Gastroesophageal sphincter (tissue), 4 donors: ENCODE data around the gene PPP6R3. TPM values are rescaled to one million over a fixed set of nuclear protein-coding genes. Genes with fewer than 3 reads are reported as not detected.

Experiments used
- ATAC-seq: fragments of 150-250 bp; one replicate; pipeline ENCODE4 v1.9.1; 2016; ENCODE audit warnings: mild to moderate bottlenecking, moderate library complexity
- H3K27ac ChIP-seq, 4 donors: fragments of 200-600 bp; sonication (generic) in 3 of 4; 1 replicate in 3 of 4; 2 replicates in 1 of 4; pipeline ENCODE4 v1.5.1; 2016 to 2019
- H3K27me3 ChIP-seq: fragments of 200-600 bp; sonication (generic); one replicate; pipeline ENCODE4 v1.5.1; 2019
- H3K36me3 ChIP-seq, 2 donors: fragments of 200-600 bp; sonication (generic); one replicate each; pipeline ENCODE4 v1.5.1; 2019; ENCODE audit warnings: control low read depth in 1 of 2
- H3K4me1 ChIP-seq, 3 donors: fragments of 200-600 bp; sonication (generic); 1 replicate in 2 of 3; 2 replicates in 1 of 3; pipeline ENCODE4 v1.5.1; 2016 to 2019; ENCODE audit warnings: control low read depth in 2 of 3
- H3K4me3 ChIP-seq, 2 donors: fragments of 200-600 bp; sonication (generic); one replicate each; pipeline ENCODE4 v1.5.1; 2019; ENCODE audit warnings: mild to moderate bottlenecking in 1 of 2, moderate library complexity in 1 of 2
- H3K9me3 ChIP-seq, 3 donors: fragments of 200-600 bp; sonication (generic); one replicate each; pipeline ENCODE4 v1.5.1; 2017 to 2019; ENCODE audit warnings: control low read depth in 2 of 3
- CTCF ChIP-seq, 4 experiments: fragments of 200-600 bp in 2 of 4; fragments of 450-650 bp in 2 of 4; sonication (generic) in 1 of 4; IDR thresholded peaks; one replicate each; pipeline ENCODE4 v1.5.1; 2017 to 2019; ENCODE audit warnings: antibody characterized with exemption in 4 of 4, mild to moderate bottlenecking in 2 of 4, moderate library complexity in 2 of 4
- EP300 ChIP-seq: sonication (generic); formaldehyde crosslinking; IDR thresholded peaks from one replicate; pipeline ENCODE4 v1.6.1; 2017; ENCODE audit warnings: antibody characterized with exemption, mild to moderate bottlenecking
- POLR2A ChIP-seq, 2 donors: fragments of 450-650 bp; IDR thresholded peaks; one replicate each; pipeline ENCODE4 v1.6.1; 2017; ENCODE audit warnings: antibody characterized with exemption in 2 of 2, mild to moderate bottlenecking in 2 of 2, moderate library complexity in 1 of 2
- POLR2AphosphoS5 ChIP-seq: sonication (generic); formaldehyde crosslinking; IDR thresholded peaks from one replicate; pipeline ENCODE4 v1.6.1; 2017; ENCODE audit warnings: antibody characterized with exemption
- WGBS, 2 donors: methylation state at CpG; one replicate each; pipeline ENCODE4 v1.1.5; 2018; ENCODE audit warnings: low coverage in 1 of 2; 5-methylcytosine and 5-hydroxymethylcytosine counted together
- small RNA-seq, 4 donors: library from RNA; depleted of rRNA; stranded (forward); fragments of <200 nt; gene quantifications; one replicate each; pipeline ENCODE3, GENCODE V24; 2016
- total RNA-seq, 4 donors: library from RNA; depleted of rRNA; stranded (reverse); fragments of >200 nt; gene quantifications; one replicate each; pipeline ENCODE4 v1.1.0, GENCODE V29; 2016

Gene PPP6R3
- total RNA-seq, 4 donors from 2014 or later, result 128 to 164 (median 144) TPM

GRCh38 chr11:68661697-68662603 is 201.4 kb downstream of the PPP6R3 start:
- TF ChIP-seq POLR2AphosphoS5, result no peak
- TF ChIP-seq POLR2A (IDR thresholded peaks at IDR 0.05), result no peak
- TF ChIP-seq CTCF (IDR thresholded peaks at IDR 0.05), result no peak
- TF ChIP-seq EP300, result no peak
- H3K9me3 ChIP-seq, result no peaks in the 10 kb centered on the region
- WGBS, 2 donors, result 62 to 88% methylated on average over 3 to 7 of the region's 18 CpGs
- no peak overlapping the region for H3K4me3 ChIP-seq
- peaks cover 0 to 10% (median 0%) of the 10 kb centered on the region in 3 donors for H3K4me1 ChIP-seq
- H3K27ac ChIP-seq, result no peak overlapping the region
- peaks cover 33% of the 10 kb centered on the region for H3K27me3 ChIP-seq
- no peak for ATAC-seq
- no peaks in the 10 kb centered on the region for H3K36me3 ChIP-seq

- Histone ChIP-seq H3K4me3 (no peak overlapping the region), H3K27ac (no peak overlapping the region), H3K36me3 (no peaks in the 10 kb centered on the region), H3K27me3 (peaks cover 33% of the 10 kb centered on the region), H3K9me3 (no peaks in the 10 kb centered on the region), H3K4me1 (peaks cover 0 to 10% (median 0%) of the 10 kb centered on the region in 3 donors)
- TF ChIP-seq CTCF (IDR thresholded peaks at IDR 0.05) (no peak), POLR2AphosphoS5 (no peak), EP300 (no peak), POLR2A (IDR thresholded peaks at IDR 0.05) (no peak)
- ATAC-seq, result no peak
- WGBS, 2 donors, result 57 to 87% methylated on average over 3 to 6 of the region's 18 CpGs
Measured at GRCh38 chr11:68663482-68664010, 203.0 kb downstream of the PPP6R3 start.

- H3K27me3 ChIP-seq, result peaks cover 33% of the 10 kb centered on the region
- peaks cover 0 to 5% (median 0%) of the 10 kb centered on the region in 3 donors for H3K4me1 ChIP-seq
- TF ChIP-seq POLR2A (IDR thresholded peaks at IDR 0.05) (no peak), CTCF (IDR thresholded peaks at IDR 0.05) (no peak), EP300 (no peak), POLR2AphosphoS5 (no peak)
- ATAC-seq, result no peak
- H3K27ac ChIP-seq, result no peak overlapping the region
- WGBS, 2 donors, result 87% methylated on average over 7 of the region's 9 CpGs; no CpG with 5 or more reads in 1 of the 2 donors
- no peaks in the 10 kb centered on the region for H3K36me3 ChIP-seq
- H3K4me3 ChIP-seq, result no peak overlapping the region
- H3K9me3 ChIP-seq, result no peaks in the 10 kb centered on the region
Measured at GRCh38 chr11:68664141-68664540, 203.6 kb downstream of the PPP6R3 start.

GRCh38 chr11:68664906-68665305 is 204.4 kb downstream of the PPP6R3 start:
- Histone ChIP-seq H3K4me1 (no peaks in the 10 kb centered on the region), H3K9me3 (no peaks in the 10 kb centered on the region), H3K4me3 (no peak overlapping the region), H3K36me3 (no peaks in the 10 kb centered on the region), H3K27me3 (peaks cover 38% of the 10 kb centered on the region), H3K27ac (no peak overlapping the region)
- ATAC-seq, result no peak
- TF ChIP-seq POLR2AphosphoS5 (no peak), POLR2A (IDR thresholded peaks at IDR 0.05) (no peak), EP300 (no peak), CTCF (IDR thresholded peaks at IDR 0.05) (no peak)
- WGBS, 2 donors, result no CpG with 5 or more reads among the region's 7 CpGs

Small RNA genes lying within 50 kb of the gene (small RNA-seq; reads per million reads assigned to genes)
- 0 reads per million in 4 donors for gene NDUFA3P2

Other genes with a start within 250 kb of the PPP6R3 start
- gene KMT5B, start 247.5 kb upstream of the PPP6R3 start, total RNA-seq, result 10 to 100 TPM; 35.1 to 75.6 (median 39.8) TPM
- gene C11orf24, start 188.8 kb upstream of the PPP6R3 start, total RNA-seq, result 10 to 100 TPM; 15.1 to 48.7 (median 26.0) TPM
- gene LRP5, start 148.2 kb upstream of the PPP6R3 start, total RNA-seq, result 10 to 100 TPM; 32.6 to 68.9 (median 42.5) TPM
- 10 to 100 TPM in 1 of 4 donors, 1 to 10 TPM in 2, not detected in 1; 2.9 to 10.6 (median 4.7) TPM for gene GAL, start 223.8 kb downstream of the PPP6R3 start, total RNA-seq